Stimulated activated CD8-positive, alpha-beta memory T cell treated with anti-CD3 and anti-CD28 coated beads, Interleukin-12 subunit alpha, Interleukin-12 subunit beta, amount 100 ng/mL, for 24 hours (primary cell): ENCODE results near the gene AP5S1.
"Not testable (repeated sequence)": the region's sequence is repeated elsewhere in the genome, so short reads cannot be mapped to it uniquely, and the experiment has no call there.

Experiments used
- DNase-seq: peaks from one replicate; pipeline ENCODE4 v3.0.0-alpha.2; 2020; ENCODE audit errors: extremely low read depth

Gene AP5S1

DNA sequence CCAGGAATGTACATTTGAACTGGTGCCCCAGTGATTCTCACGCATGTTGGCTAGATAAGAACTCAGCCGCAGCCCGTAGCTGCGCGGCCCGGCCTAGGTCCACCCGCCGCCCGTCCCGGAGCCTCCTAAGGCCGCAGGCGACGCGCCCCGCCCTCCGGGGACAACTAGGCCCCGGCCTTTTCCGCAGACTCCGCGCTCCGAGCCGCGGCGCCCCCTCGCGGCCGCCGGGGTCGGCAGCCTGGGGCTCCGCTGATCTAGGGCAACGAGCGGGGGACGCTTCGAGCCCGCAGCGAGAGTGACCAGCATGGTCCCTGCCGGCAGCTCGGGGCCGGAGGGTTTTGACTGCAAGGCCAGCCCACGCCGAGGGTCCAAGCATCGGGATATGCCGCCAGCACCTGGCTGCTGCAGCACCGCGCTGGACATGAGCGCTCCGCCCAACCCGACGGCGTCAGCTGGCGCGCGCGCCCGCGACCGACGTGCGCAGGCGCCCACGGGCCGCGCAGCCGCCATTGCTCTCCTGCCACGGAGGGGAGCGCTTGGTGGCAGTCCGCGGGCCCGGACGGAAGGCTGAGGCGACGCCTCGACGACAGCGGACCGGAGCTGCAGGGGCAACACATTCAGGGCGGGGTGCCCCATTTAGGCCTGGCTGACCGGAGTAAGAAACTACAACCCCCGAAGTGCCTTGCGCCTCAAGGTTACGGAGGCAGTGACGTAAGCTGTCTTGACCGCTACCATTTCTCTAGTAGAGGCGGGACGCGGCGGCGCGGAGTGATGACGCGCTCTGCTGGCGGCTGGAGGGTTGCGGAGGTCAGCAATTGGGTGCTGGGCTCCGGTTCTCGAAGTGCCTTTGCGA is at the start of gene AP5S1:
Gene AP5S1, plus strand, starts transcription at position 500 of the 853 bp plus-strand sequence. CDS start 1,571 bp downstream, outside the sequence.
- DNase-seq, result peak; percentile 81

DNA sequence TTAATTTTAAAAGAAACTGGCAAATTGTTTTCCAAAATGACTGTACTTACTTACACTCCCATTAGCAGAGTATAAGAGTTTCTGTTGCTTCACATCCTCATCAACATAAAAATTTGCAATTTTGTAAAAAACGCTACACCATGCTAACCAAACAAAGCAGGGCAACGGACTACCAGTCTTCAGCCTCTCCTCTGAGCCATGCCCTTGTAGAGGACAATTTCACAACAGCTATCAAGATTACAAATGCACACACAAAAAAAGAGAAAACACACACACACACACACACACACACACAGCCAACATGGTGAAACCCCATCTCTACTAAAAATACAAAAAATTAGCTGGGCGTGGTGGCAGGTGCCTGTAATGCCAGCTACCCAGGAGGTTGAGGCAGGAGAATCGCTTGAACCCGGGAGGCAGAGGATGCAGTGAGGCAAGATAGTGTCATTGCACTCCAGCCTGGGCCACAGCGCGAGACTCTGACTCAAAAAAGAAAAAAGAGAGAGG is 48.7 kb upstream of the AP5S1 start:
- DNase-seq, result no peak

GRCh38 chr20:3775457-3776108 is 44.8 kb upstream of the AP5S1 start:
- no peak for DNase-seq

GRCh38 chr20:3777381-3777715 is 43.0 kb upstream of the AP5S1 start:
- no peak for DNase-seq

DNA sequence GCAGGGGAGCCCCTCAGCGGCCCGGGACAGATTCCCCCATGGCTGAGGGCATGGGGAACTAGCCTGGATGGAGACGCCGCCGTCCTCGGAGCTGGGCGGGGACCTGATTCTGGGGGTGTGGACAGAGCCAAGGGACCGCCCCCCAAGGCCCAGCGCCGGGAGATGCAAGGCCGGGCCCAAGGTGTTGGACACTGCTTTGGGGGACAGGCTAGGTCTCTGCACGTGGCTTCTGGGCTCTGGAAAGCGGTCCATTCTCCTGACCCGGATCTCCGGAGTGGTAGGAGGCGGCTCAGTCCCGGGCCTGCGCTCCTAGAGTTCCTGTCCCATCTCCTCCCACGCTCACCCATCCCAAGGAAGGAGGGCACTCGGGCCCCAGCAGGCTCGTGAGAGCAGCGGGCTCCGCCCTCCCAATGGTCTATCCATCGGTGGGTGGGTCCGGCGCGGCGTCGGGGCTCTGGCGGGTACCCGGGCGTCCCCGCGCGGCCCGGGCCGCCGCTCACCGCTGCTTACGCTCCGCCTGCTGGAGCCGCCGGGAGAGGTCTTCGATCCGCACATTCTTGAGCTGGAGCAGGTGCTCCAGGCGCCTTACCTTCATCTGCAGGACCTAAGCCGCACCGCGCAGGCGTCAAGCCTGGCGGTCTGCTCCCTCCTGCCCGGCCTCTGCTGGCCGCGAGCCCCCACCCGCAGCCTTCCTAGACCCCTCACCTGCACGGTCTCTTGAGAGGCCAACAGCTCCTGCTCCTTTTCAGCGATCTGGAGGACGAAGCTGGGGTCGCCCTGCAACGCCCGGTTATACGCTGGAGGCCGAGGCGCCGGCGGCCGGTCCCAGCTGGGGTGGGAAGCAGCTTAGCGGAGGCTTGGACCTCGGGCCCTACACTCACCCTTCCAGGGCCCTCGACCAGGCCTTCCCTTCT is 42.4 kb upstream of the AP5S1 start:
- no peak for DNase-seq

- DNase-seq, result no peak
These were observed 41.4 kb upstream of the AP5S1 start for GRCh38 chr20:3778976-3779375.

GRCh38 chr20:3781153-3781910 is 39.0 kb upstream of the AP5S1 start, which contains the start of gene SPEF1:
Gene SPEF1, minus strand, starts transcription at chr20:3781448. Its CDS starts 161 bp downstream, at chr20:3781287.
- no peak for DNase-seq

GRCh38 chr20:3782597-3782996 is 37.8 kb upstream of the AP5S1 start:
- DNase-seq, result no peak

DNA sequence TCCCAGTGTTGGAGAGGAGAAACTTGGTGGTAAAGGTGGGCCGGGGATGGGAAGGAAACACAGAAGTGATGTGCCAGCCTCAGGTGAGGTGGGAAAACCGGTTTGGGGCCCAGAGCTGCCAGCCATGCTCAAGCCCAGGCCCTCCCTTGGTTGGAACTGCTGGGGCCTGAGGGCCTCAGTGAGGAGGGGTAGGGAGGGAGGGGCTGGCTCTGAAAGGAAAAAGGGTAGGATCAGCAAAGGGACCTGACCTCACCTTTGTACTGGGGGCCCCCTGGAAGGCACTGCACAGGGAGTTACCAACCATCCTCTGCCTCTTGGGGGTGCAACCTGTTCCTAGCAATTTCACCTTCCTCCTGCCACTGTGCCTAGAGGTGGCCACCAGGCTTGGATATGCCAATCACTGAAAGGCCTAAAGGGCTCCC is 37.3 kb upstream of the AP5S1 start:
- DNase-seq, result no peak

- DNase-seq, result no peak
These were observed 36.7 kb upstream of the AP5S1 start for GRCh38 chr20:3783511-3784195.

DNA sequence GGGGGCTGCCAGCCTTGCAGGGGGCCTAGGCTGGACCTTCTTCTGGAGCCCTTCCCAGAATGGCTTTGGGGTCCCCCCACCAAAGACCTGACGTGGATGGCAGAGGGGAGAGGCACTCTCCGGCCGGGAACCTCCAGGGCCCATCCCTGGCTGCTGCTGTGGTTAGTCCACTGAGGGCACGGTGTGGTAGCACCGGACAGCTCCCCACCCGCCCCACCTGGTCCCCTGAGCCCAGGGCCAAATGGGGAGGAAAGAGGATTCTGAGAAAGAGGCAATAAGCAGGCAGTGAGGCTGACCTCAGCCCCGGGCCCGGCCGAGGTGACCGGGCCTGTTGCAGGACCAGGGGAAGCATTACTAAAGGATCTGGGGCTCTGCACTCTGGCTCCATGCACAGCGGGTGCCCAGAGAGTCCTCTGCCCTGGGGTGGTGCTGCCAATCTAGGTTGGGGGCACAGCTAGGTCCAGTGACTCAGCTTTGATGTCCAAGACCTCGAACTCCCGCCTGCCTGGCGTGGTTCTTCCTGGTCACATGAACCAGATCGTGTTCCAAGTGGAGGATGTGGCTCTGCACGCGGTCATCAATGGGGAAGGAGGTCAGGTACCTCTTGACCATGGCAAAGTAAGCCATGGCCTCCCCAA is 36.0 kb upstream of the AP5S1 start:
- DNase-seq, result no peak

- DNase-seq, result no peak
These were observed 35.5 kb upstream of the AP5S1 start for GRCh38 chr20:3784863-3785239.

GRCh38 chr20:3785240-3786125 is 34.9 kb upstream of the AP5S1 start:
- no peak for DNase-seq

- DNase-seq, result no peak
These were observed 34.2 kb upstream of the AP5S1 start for GRCh38 chr20:3786126-3786484.

DNA sequence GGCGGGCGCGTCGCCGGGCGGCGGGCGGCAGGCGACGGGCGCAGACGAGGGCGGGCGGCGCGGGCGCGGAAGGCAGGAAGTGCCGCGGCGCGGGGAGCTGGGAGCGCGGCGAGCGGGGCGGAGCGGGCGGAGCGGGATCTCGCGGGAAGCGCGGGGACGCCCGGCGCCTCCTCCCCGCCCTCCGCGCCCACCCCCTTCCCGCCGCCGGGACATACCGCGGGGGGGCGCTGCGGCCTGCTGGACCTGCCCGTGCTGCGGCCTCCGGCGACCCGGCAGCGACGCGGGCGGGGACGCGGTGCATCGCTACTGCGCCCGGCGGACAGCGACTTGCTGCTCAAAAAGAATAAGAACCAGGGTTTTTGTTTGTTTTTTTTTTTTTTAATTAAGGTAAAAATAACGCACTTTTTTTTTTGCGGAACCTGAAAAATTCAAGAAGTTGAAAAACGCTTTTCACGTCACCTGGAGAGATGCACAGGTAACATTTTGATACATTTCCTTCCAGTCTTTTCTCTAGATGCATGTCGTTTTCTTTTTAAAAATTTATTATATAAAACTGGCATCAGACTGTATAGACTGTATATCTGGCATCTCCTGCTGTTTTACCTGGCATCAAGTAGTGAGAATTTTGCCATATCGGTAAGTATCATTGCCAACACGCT is 33.6 kb upstream of the AP5S1 start, which contains the start of gene CENPB:
Gene CENPB, minus strand, starts transcription at position 76 of the 659 bp plus-strand sequence. CDS start 257 bp downstream, outside the sequence.
- DNase-seq, result peak; percentile 64

DNA sequence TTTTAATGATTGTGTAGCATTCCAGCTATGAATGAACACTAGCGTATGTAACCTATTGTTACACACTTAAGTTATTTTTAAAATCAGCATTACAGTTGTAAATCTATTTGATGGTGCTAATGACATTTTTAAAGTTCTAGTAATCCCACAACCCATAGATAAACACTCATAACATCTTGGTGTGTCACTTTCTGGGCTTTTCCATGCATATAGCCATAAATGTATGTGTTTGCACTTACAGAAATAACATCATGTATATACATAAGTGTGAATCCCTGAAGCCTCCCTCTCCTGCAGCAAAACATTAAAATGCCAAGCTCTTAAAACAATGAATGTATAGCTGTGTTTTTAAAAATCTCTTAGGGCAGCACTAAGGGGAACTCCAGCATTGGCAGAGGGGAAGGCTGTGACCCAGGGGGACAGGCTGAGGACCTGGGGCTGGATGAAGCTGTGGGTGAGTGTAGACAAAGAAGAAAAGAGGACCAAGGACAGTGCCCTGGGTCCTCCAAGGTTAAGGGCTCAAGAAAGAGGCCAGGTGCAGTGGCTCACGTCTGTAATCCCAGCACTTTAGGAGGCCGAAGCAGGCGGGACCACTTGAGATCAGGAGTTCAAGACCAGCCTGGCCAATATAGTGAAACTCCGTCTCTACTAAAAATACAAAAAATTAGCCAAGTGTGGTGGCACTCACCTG is 32.9 kb upstream of the AP5S1 start:
- DNase-seq, result no peak

- no peak for DNase-seq
These were observed 31.6 kb upstream of the AP5S1 start for GRCh38 chr20:3788685-3789155.

DNA sequence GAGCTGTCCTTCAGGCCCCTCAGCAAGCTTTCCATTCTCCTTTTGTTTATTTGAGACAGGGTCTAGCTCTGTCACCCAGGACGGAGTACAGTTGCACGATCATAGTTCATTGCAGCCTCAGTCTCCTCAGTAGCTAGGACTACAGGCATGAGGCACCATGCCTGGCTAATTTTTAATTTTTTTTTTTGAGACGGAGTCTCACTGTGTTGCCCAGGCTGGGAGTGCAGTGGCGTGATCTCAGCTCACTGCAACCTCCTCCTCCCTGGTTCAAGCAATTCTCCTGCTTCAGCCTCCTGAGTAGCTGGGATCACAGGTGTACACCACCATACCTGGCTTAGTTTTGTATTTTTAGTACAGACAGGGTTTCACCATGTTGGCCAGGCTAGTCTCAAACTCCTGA is 31.1 kb upstream of the AP5S1 start:
- not testable (repeated sequence) for DNase-seq
